ENCODE data around the gene SPPL3.
A peak's percentile ranks its signal among the peaks of the same experiment; 100 is the strongest.

SPPL3 gene

GRCh38 chr12:120917748-120918147 lies 13.6 kb upstream of the SPPL3 start:
- TF ChIP-seq CTCF (IDR thresholded peaks at IDR 0.05), result no peak
- Histone ChIP-seq H3K9me3 (peaks cover 0 to 21% (median 13%) of the 10 kb centered on the region in 3 donors), H3K27me3 (no peaks in the 10 kb centered on the region), H3K4me1 (no peaks in the 10 kb centered on the region), H3K27ac (no peak overlapping the region), H3K36me3 (no peaks in the 10 kb centered on the region), H3K4me3 (no peak overlapping the region)
- intact Hi-C loops (cut with DNase I; ENCODE audit: low total_unique reads), result no loop called here
- no peak for DNase-seq

- peaks cover 0 to 21% (median 13%) of the 10 kb centered on the region in 3 donors for H3K9me3 ChIP-seq
- H3K4me3 ChIP-seq, result no peak overlapping the region
- H3K4me1 ChIP-seq, result no peaks in the 10 kb centered on the region
- H3K27ac ChIP-seq, result no peak overlapping the region
- intact Hi-C loops (cut with DNase I; ENCODE audit: low total_unique reads), result no loop called here
- no peak for TF ChIP-seq CTCF (IDR thresholded peaks at IDR 0.05)
- DNase-seq, result no peak
- no peaks in the 10 kb centered on the region for H3K36me3 ChIP-seq
- no peaks in the 10 kb centered on the region for H3K27me3 ChIP-seq
Observed at GRCh38 chr12:120916561-120916960, 12.4 kb upstream of the SPPL3 start.

GRCh38 chr12:120914794-120915193 lies 10.6 kb upstream of the SPPL3 start:
- Histone ChIP-seq H3K4me3 (no peak overlapping the region), H3K27ac (no peak overlapping the region), H3K36me3 (no peaks in the 10 kb centered on the region), H3K27me3 (no peaks in the 10 kb centered on the region), H3K9me3 (peaks cover 0 to 21% (median 13%) of the 10 kb centered on the region in 3 donors), H3K4me1 (no peaks in the 10 kb centered on the region)
- TF ChIP-seq CTCF (IDR thresholded peaks at IDR 0.05), result no peak
- intact Hi-C loops (cut with DNase I; ENCODE audit: low total_unique reads), result no loop called here
- no peak for DNase-seq

GRCh38 chr12:120909633-120910298 lies 5.6 kb upstream of the SPPL3 start:
- intact Hi-C loops (cut with DNase I; ENCODE audit: low total_unique reads), result loop anchor here (5.0 to 10.0 kb wide), 2 partner anchors 185 to 327 kb away; partner anchors contain the start of genes ACADS and POP5
- DNase-seq, result no peak
- no peaks in the 10 kb centered on the region for H3K36me3 ChIP-seq
- H3K4me3 ChIP-seq, result no peak overlapping the region
- TF ChIP-seq CTCF (IDR thresholded peaks at IDR 0.05), result no peak
- no peak overlapping the region for H3K27ac ChIP-seq
- peaks cover 0 to 26% (median 16%) of the 10 kb centered on the region in 4 donors for H3K4me1 ChIP-seq
- no peaks in the 10 kb centered on the region for H3K9me3 ChIP-seq
- no peaks in the 10 kb centered on the region for H3K27me3 ChIP-seq

GRCh38 chr12:120905856-120906384 lies 1.8 kb upstream of the SPPL3 start:
- no peak for DNase-seq
- Histone ChIP-seq H3K4me3 (no peak overlapping the region), H3K4me1 (peaks cover 0 to 52% (median 31%) of the 10 kb centered on the region in 4 donors), H3K27me3 (no peaks in the 10 kb centered on the region), H3K36me3 (no peaks in the 10 kb centered on the region), H3K9me3 (no peaks in the 10 kb centered on the region), H3K27ac (peak overlapping the region in 1 of 2 donors; percentile 83)
- no peak for TF ChIP-seq CTCF (IDR thresholded peaks at IDR 0.05)
- intact Hi-C loops (cut with DNase I; ENCODE audit: low total_unique reads), result loop anchor here (5.0 to 10.0 kb wide), 2 partner anchors 181 to 324 kb away; partner anchors contain the start of genes ACADS and POP5

Measured in tibial artery (tissue), 4 donors.